Neural progenitor cell (in vitro differentiated cells): ENCODE measurements around the gene AP1S1.

Source experiments
- EZH2 ChIP-seq: fragments of 200-600 bp; sonication (generic); IDR thresholded peaks from 2 replicates; pipeline ENCODE4 v1.6.1; 2017; ENCODE audit warnings: antibody characterized with exemption, mild to moderate bottlenecking, moderate library complexity
- EZH2phosphoT487 ChIP-seq: fragments of 200-600 bp; sonication (generic); IDR thresholded peaks from 2 replicates; pipeline ENCODE4 v1.6.1; 2017; ENCODE audit warnings: antibody characterized with exemption
- TF ChIP-seq, protein P1 (sequence below): fragments of 200-600 bp; sonication (generic); IDR thresholded peaks from 2 replicates; pipeline ENCODE4 v1.5.1; 2017; ENCODE audit warnings: antibody characterized with exemption, mild to moderate bottlenecking

- no peak for TF ChIP-seq EZH2
- TF ChIP-seq, protein P1, sequence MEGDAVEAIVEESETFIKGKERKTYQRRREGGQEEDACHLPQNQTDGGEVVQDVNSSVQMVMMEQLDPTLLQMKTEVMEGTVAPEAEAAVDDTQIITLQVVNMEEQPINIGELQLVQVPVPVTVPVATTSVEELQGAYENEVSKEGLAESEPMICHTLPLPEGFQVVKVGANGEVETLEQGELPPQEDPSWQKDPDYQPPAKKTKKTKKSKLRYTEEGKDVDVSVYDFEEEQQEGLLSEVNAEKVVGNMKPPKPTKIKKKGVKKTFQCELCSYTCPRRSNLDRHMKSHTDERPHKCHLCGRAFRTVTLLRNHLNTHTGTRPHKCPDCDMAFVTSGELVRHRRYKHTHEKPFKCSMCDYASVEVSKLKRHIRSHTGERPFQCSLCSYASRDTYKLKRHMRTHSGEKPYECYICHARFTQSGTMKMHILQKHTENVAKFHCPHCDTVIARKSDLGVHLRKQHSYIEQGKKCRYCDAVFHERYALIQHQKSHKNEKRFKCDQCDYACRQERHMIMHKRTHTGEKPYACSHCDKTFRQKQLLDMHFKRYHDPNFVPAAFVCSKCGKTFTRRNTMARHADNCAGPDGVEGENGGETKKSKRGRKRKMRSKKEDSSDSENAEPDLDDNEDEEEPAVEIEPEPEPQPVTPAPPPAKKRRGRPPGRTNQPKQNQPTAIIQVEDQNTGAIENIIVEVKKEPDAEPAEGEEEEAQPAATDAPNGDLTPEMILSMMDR: no peak
- peak; percentile 18 for TF ChIP-seq EZH2phosphoT487
Observed at GRCh38 chr7:101167645-101168411, 13.6 kb downstream of the AP1S1 start.
